AG08396 (cell line): ENCODE measurements around the gene SOST.

Experiments used
- DNase-seq: peaks from one replicate; pipeline ENCODE4 v3.0.0; 2012; ENCODE audit warnings: low spot score, mixed read lengths

The SOST gene

GRCh38 chr17:43707184-43707583, 51.4 kb downstream of the SOST start:
- DNase-seq: no peak

GRCh38 chr17:43706235-43706634, 52.4 kb downstream of the SOST start:
- DNase-seq: no peak
